Neural progenitor cell (in vitro differentiated cells): ENCODE results near the gene EGLN3. TPM values are rescaled to one million over a fixed set of nuclear protein-coding genes. Genes with fewer than 3 reads are reported as not detected.

Experiments used
- DNase-seq: peaks from one replicate; pipeline ENCODE4 v3.0.0-alpha.2; 2016; ENCODE audit warnings: low spot score
- H2AFZ ChIP-seq: fragments of 200-600 bp; sonication (generic); replicated peaks from 2 replicates; pipeline ENCODE4 v1.6.1; 2016; ENCODE audit warnings: antibody characterized with exemption
- H3F3A ChIP-seq: fragments of 200-600 bp; sonication (generic); 2 replicates; pipeline ENCODE4 v1.6.1; 2016; ENCODE audit warnings: antibody characterized with exemption, low read depth
- H3K27ac ChIP-seq: fragments of 200-600 bp; sonication (generic); 2 replicates; pipeline ENCODE4 v1.5.1; 2016; ENCODE audit warnings: mild to moderate bottlenecking
- H3K27me3 ChIP-seq: fragments of 200-600 bp; sonication (generic); 2 replicates; pipeline ENCODE4 v1.6.1; 2016; ENCODE audit warnings: mild to moderate bottlenecking, moderate library complexity
- H3K36me3 ChIP-seq: fragments of 200-600 bp; sonication (generic); 2 replicates; pipeline ENCODE4 v1.5.1; 2016
- H3K4me1 ChIP-seq: fragments of 200-600 bp; sonication (generic); 2 replicates; pipeline ENCODE4 v1.6.1; 2016; ENCODE audit warnings: mixed run types
- H3K4me2 ChIP-seq: fragments of 200-600 bp; sonication (generic); 2 replicates; pipeline ENCODE4 v1.6.1; 2016
- H3K4me3 ChIP-seq: fragments of 200-600 bp; sonication (generic); 2 replicates; pipeline ENCODE4 v1.5.1; 2016
- H3K79me2 ChIP-seq: fragments of 200-600 bp; sonication (generic); 2 replicates; pipeline ENCODE4 v1.6.1; 2016; ENCODE audit warnings: low read depth
- H3K9ac ChIP-seq: fragments of 200-600 bp; sonication (generic); 2 replicates; pipeline ENCODE4 v1.6.1; 2016
- H3K9me3 ChIP-seq: fragments of 200-600 bp; sonication (generic); 2 replicates; pipeline ENCODE4 v1.5.1; 2016; ENCODE audit warnings: low read depth
- H4K20me1 ChIP-seq: fragments of 200-600 bp; sonication (generic); 2 replicates; pipeline ENCODE4 v1.6.1; 2016; ENCODE audit warnings: low read depth
- H3K27ac Mint-ChIP-seq: 3 replicates; pipeline ENCODE4 v1.8.0; 2021; ENCODE audit warnings: mixed read lengths
- H3K27me3 Mint-ChIP-seq: 2 replicates; pipeline ENCODE4 v1.8.0; 2022; ENCODE audit warnings: low read depth, mild to moderate bottlenecking, inconsistent platforms, moderate library complexity, mixed read lengths; ENCODE audit not compliant: insufficient read depth
- H3K36me3 Mint-ChIP-seq: 3 replicates; pipeline ENCODE4 v1.8.0; 2021; ENCODE audit warnings: mixed read lengths
- H3K4me1 Mint-ChIP-seq: 3 replicates; pipeline ENCODE4 v1.8.0; 2021; ENCODE audit warnings: mixed read lengths
- H3K4me3 Mint-ChIP-seq: 3 replicates; pipeline ENCODE4 v1.8.0; 2021; ENCODE audit warnings: mild to moderate bottlenecking, moderate library complexity, mixed read lengths
- H3K9me3 Mint-ChIP-seq: 3 replicates; pipeline ENCODE4 v1.8.0; 2020; ENCODE audit warnings: mixed read lengths
- CTCF ChIP-seq: fragments of 200-600 bp; sonication (generic); IDR thresholded peaks from 2 replicates; pipeline ENCODE4 v1.5.1; 2017; ENCODE audit warnings: antibody characterized with exemption, mild to moderate bottlenecking
- EZH2 ChIP-seq: fragments of 200-600 bp; sonication (generic); IDR thresholded peaks from 2 replicates; pipeline ENCODE4 v1.6.1; 2017; ENCODE audit warnings: antibody characterized with exemption, mild to moderate bottlenecking, moderate library complexity
- EZH2phosphoT487 ChIP-seq: fragments of 200-600 bp; sonication (generic); IDR thresholded peaks from 2 replicates; pipeline ENCODE4 v1.6.1; 2017; ENCODE audit warnings: antibody characterized with exemption
- total RNA-seq: library from RNA; depleted of rRNA; stranded (reverse); fragments of >200 nt; gene quantifications from 2 replicates; pipeline ENCODE4 v1.2.3, GENCODE V29; 2015; ENCODE audit warnings: low replicate concordance

Gene EGLN3
- total RNA-seq, 1 donor from 2014 or later, result 73.5 TPM

DNA sequence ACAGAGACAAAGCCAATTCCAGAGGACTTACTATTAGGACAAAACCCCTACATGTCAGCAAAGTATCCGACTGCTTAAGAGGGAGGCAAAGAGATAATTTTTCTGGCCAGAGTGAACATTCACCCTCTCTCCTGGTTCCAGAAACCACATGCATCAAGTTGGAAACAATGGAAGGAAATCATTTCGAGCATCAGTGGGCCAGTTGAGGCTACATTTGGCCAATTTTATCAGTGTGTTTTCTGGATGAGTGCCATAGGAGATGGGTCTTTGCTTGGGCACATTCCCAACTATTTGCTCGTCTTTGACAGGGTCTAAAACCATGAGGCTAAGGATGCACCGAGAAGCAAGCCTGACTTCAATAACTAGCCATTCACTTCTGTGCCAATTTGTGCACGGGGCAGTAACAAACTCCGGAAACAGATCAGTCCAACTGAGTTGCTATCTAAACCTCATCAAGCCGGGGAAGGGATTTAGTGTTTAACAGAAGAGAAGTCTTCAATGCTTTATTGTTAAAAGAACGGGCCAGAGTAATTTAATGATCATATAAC, 17.4 kb downstream of the EGLN3 start:
- Histone ChIP-seq H3K4me3 (peak overlapping the region; percentile 13), H3K4me2 (peak overlapping the region; percentile 79), H4K20me1 (peaks cover 30% of the 10 kb centered on the region), H3F3A (peaks cover 78% of the 10 kb centered on the region), H3K9ac (no peak overlapping the region), H3K27ac (peak overlapping the region; percentile 95), H3K4me1 (peaks cover 83% of the 10 kb centered on the region), H2AFZ (no peak overlapping the region), H3K9me3 (no peaks in the 10 kb centered on the region), H3K27me3 (no peaks in the 10 kb centered on the region), H3K36me3 (peaks cover 17% of the 10 kb centered on the region), H3K79me2 (peaks cover 95% of the 10 kb centered on the region)
- Mint-ChIP-seq H3K27ac (peak overlapping the region; percentile 81), H3K4me1 (peaks cover 65% of the 10 kb centered on the region), H3K27me3 (peaks cover 5% of the 10 kb centered on the region), H3K4me3 (no peak overlapping the region), H3K36me3 (peaks cover 9% of the 10 kb centered on the region), H3K9me3 (no peaks in the 10 kb centered on the region)
- DNase-seq, result no peak
- TF ChIP-seq CTCF, result no peak
- no peak for TF ChIP-seq EZH2
- TF ChIP-seq EZH2phosphoT487, result no peak

DNA sequence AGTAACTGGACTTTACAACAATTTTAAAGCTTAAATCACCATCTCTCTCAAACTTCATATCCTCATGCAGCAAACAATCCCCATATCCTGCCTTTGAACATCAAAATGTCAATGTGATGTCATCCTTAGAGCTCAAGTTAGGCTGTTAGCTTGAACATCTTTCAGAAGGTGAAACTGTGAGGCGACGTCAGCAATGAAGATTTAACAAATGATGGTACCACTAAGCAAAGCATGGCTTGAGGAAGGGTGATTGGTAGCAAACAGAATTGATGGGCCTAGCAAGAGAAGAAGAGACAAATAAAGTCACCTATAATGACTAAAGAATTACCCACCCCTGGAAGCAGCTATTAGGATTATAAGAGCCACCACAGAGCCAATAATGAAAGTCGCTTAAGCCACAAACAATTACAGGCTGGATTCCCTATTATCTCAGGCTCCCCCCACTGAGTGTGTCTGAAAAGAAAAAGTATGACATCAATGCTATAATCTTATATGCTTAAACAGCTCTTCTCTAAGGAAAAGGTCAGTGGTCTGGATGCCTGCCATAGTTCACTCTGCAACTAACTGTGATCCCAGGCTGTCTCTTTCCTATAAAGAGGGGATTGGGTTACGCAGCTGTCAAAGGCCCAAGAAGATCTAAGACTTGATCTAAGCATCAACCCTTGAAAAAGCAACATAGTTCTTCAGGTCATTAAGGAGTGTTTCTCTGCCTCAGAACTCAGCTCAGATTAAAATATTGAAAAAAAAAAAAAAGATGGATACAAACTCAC, 18.1 kb downstream of the EGLN3 start:
- no peak for TF ChIP-seq EZH2
- peak; percentile 98 for TF ChIP-seq EZH2phosphoT487
- H3K27me3 Mint-ChIP-seq, result peaks cover 5% of the 10 kb centered on the region
- H3K36me3 ChIP-seq, result peaks cover 24% of the 10 kb centered on the region
- H3K27me3 ChIP-seq, result no peaks in the 10 kb centered on the region
- H3K79me2 ChIP-seq, result peaks cover 95% of the 10 kb centered on the region
- H3K4me1 ChIP-seq, result peaks cover 76% of the 10 kb centered on the region
- no peaks in the 10 kb centered on the region for H3K9me3 Mint-ChIP-seq
- H3K36me3 Mint-ChIP-seq, result peaks cover 14% of the 10 kb centered on the region
- peak overlapping the region; percentile 26 for H3K4me3 ChIP-seq
- no peaks in the 10 kb centered on the region for H3K9me3 ChIP-seq
- DNase-seq, result peak; percentile 87
- H3K27ac Mint-ChIP-seq, result peak overlapping the region; percentile 81
- no peak overlapping the region for H3K9ac ChIP-seq
- peaks cover 30% of the 10 kb centered on the region for H4K20me1 ChIP-seq
- no peak overlapping the region for H3K4me3 Mint-ChIP-seq
- peak overlapping the region; percentile 95 for H3K27ac ChIP-seq
- peak overlapping the region; percentile 79 for H3K4me2 ChIP-seq
- H2AFZ ChIP-seq, result no peak overlapping the region
- H3F3A ChIP-seq, result peaks cover 71% of the 10 kb centered on the region
- H3K4me1 Mint-ChIP-seq, result peaks cover 58% of the 10 kb centered on the region

- peaks cover 64% of the 10 kb centered on the region for H3F3A ChIP-seq
- no peak overlapping the region for H3K4me3 Mint-ChIP-seq
- H3K9me3 ChIP-seq, result no peaks in the 10 kb centered on the region
- TF ChIP-seq EZH2phosphoT487 (no peak), CTCF (no peak), EZH2 (no peak)
- H3K79me2 ChIP-seq, result peaks cover 95% of the 10 kb centered on the region
- no peak overlapping the region for H2AFZ ChIP-seq
- H3K27ac ChIP-seq, result peak overlapping the region; percentile 93
- no peaks in the 10 kb centered on the region for H3K9me3 Mint-ChIP-seq
- H3K36me3 ChIP-seq, result peaks cover 27% of the 10 kb centered on the region
- H3K27me3 Mint-ChIP-seq, result peaks cover 7% of the 10 kb centered on the region
- H3K36me3 Mint-ChIP-seq, result peaks cover 19% of the 10 kb centered on the region
- H3K4me1 ChIP-seq, result peaks cover 68% of the 10 kb centered on the region
- H4K20me1 ChIP-seq, result peaks cover 30% of the 10 kb centered on the region
- no peaks in the 10 kb centered on the region for H3K27me3 ChIP-seq
- H3K27ac Mint-ChIP-seq, result no peak overlapping the region
- no peak overlapping the region for H3K9ac ChIP-seq
- H3K4me3 ChIP-seq, result peak overlapping the region; percentile 26
- peaks cover 50% of the 10 kb centered on the region for H3K4me1 Mint-ChIP-seq
- H3K4me2 ChIP-seq, result peak overlapping the region; percentile 70
- DNase-seq, result no peak
These were observed 18.8 kb downstream of the EGLN3 start for GRCh38 chr14:33932033-33932432.

DNA sequence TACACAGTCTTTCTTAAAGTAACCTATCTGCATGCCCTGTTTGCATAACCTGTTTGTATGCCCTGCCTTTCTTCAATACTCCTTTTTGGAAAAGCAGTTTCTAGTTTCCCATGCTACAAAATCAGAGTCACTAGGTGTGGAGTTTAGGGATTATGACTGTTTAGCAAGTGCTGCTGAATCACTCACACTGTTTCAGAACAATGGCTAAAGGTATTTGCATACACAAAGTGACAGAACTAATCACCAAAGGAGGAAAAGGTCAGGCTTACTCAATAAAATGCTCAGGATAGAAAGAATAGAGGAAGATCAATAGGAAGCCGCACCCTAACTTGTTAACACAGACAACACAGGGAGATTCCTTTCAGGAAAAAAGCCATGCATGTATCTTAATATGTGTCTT, 19.4 kb downstream of the EGLN3 start:
- Histone ChIP-seq H3K79me2 (peaks cover 95% of the 10 kb centered on the region), H3K4me1 (peaks cover 63% of the 10 kb centered on the region), H3K9ac (no peak overlapping the region), H3K4me3 (peak overlapping the region; percentile 26), H3K36me3 (peaks cover 30% of the 10 kb centered on the region), H3K4me2 (peak overlapping the region; percentile 70), H2AFZ (no peak overlapping the region), H4K20me1 (peaks cover 30% of the 10 kb centered on the region), H3K27me3 (no peaks in the 10 kb centered on the region), H3F3A (peaks cover 58% of the 10 kb centered on the region), H3K9me3 (no peaks in the 10 kb centered on the region), H3K27ac (peak overlapping the region; percentile 93)
- TF ChIP-seq CTCF, result no peak
- peak; percentile 42 for TF ChIP-seq EZH2phosphoT487
- Mint-ChIP-seq H3K4me3 (no peak overlapping the region), H3K36me3 (peaks cover 19% of the 10 kb centered on the region), H3K27me3 (peaks cover 7% of the 10 kb centered on the region), H3K4me1 (peaks cover 45% of the 10 kb centered on the region), H3K27ac (no peak overlapping the region), H3K9me3 (no peaks in the 10 kb centered on the region)
- peak; percentile 82 for DNase-seq
